Measurements from ENCODE around the gene OPN1SW.

GRCh38 chr7:128773604-128774003 lies 2.0 kb downstream of the OPN1SW start:
- no peak for TF ChIP-seq CTCF (IDR thresholded peaks at IDR 0.05)
- TF ChIP-seq POLR2A (IDR thresholded peaks at IDR 0.05) = no peak

Measured in testis (tissue), 2 donors.